Measurements from ENCODE around the gene BCORL1. TPM values are rescaled to one million over a fixed set of nuclear protein-coding genes. Genes with fewer than 3 reads are reported as not detected.

BCORL1 gene
- total RNA-seq, 4 donors from 2014 or later = 7.4 to 16.5 (median 11.5) TPM

GRCh38 chrX:129965166-129965565 is 17.3 kb upstream of the BCORL1 start:
- no peak for DNase-seq
- no peaks in the 10 kb centered on the region for H3K27me3 ChIP-seq
- no peak overlapping the region for H3K4me3 ChIP-seq
- no peaks in the 10 kb centered on the region for H3K9me3 ChIP-seq
- H3K27ac ChIP-seq = no peak overlapping the region
- H3K36me3 ChIP-seq = no peaks in the 10 kb centered on the region
- TF ChIP-seq CTCF (IDR thresholded peaks at IDR 0.05) (no peak), POLR2A (IDR thresholded peaks at IDR 0.05) (no peak)
- peaks cover 0 to 3% (median 0%) of the 10 kb centered on the region in 4 donors for H3K4me1 ChIP-seq

GRCh38 chrX:129968968-129969367 is 13.5 kb upstream of the BCORL1 start:
- Histone ChIP-seq H3K27me3 (no peaks in the 10 kb centered on the region), H3K27ac (no peak overlapping the region), H3K4me1 (no peaks in the 10 kb centered on the region), H3K4me3 (no peak overlapping the region), H3K9me3 (no peaks in the 10 kb centered on the region), H3K36me3 (no peaks in the 10 kb centered on the region)
- no peak for TF ChIP-seq POLR2A (IDR thresholded peaks at IDR 0.05)
- TF ChIP-seq CTCF (IDR thresholded peaks at IDR 0.05) = no peak
- no peak for DNase-seq

GRCh38 chrX:129976441-129976840 is 6.0 kb upstream of the BCORL1 start:
- H3K9me3 ChIP-seq = no peaks in the 10 kb centered on the region
- H3K4me1 ChIP-seq = no peaks in the 10 kb centered on the region
- no peak for TF ChIP-seq POLR2A (IDR thresholded peaks at IDR 0.05)
- no peak for TF ChIP-seq CTCF (IDR thresholded peaks at IDR 0.05)
- no peak for DNase-seq
- H3K4me3 ChIP-seq = no peak overlapping the region
- no peak overlapping the region for H3K27ac ChIP-seq
- no peaks in the 10 kb centered on the region for H3K27me3 ChIP-seq
- no peaks in the 10 kb centered on the region for H3K36me3 ChIP-seq

- Histone ChIP-seq H3K36me3 (no peaks in the 10 kb centered on the region), H3K4me3 (no peak overlapping the region), H3K4me1 (no peaks in the 10 kb centered on the region), H3K27ac (peak overlapping the region in 3 of 4 donors; percentile 69 to 74 (median 70)), H3K9me3 (no peaks in the 10 kb centered on the region), H3K27me3 (no peaks in the 10 kb centered on the region)
- TF ChIP-seq POLR2A (IDR thresholded peaks at IDR 0.05) (no peak), CTCF (IDR thresholded peaks at IDR 0.05) (no peak)
- peak in 1 of 3 donors; percentile 50 for DNase-seq
Observed at GRCh38 chrX:129979207-129979920, 3.1 kb upstream of the BCORL1 start.

GRCh38 chrX:129980001-129980401 is 2.4 kb upstream of the BCORL1 start:
- Histone ChIP-seq H3K9me3 (no peaks in the 10 kb centered on the region), H3K4me1 (no peaks in the 10 kb centered on the region), H3K4me3 (no peak overlapping the region), H3K27me3 (no peaks in the 10 kb centered on the region), H3K27ac (peak overlapping the region; percentile 43 to 74 (median 70)), H3K36me3 (no peaks in the 10 kb centered on the region)
- TF ChIP-seq CTCF (IDR thresholded peaks at IDR 0.05) (no peak), POLR2A (IDR thresholded peaks at IDR 0.05) (no peak)
- peak; percentile 55 to 72 (median 59) for DNase-seq

Data from Peyer's patch (tissue), 4 donors.